K562 (cell line): ENCODE results near the gene KDF1. TPM values are rescaled to one million over a fixed set of nuclear protein-coding genes. Genes with fewer than 3 reads are reported as not detected.
"Not testable (repeated sequence)": the region's sequence is repeated elsewhere in the genome, so short reads cannot be mapped to it uniquely, and the experiment has no call there.

Experiments
- ATAC-seq: fragments of 200-7000 bp; cut with Tn5 transposase; 3 replicates; pipeline ENCODE4 v1.9.1; 2020; ENCODE audit warnings: moderate library complexity
- BruUV-seq: library from RNA; stranded (reverse); fragments of 400-500 nt; replicated peaks from 2 replicates; lab custom pipeline; 2021; lab: Mats Ljungman, UMichigan
- CTCF ChIA-PET: fragments of 300-600 bp; formaldehyde crosslinking; extraction: SDS; loops from one replicate; lab custom pipeline; 2021; ENCODE audit warnings: low intra/inter-chr PET ratio; lab: Yijun Ruan, JAX
- POLR2A ChIA-PET: fragments of 300-600, 350-650 bp; sonication (Branson Sonifier 250); formaldehyde crosslinking; extraction: SDS; loops from one replicate; lab custom pipeline; 2021; ENCODE audit warnings: antibody characterized with exemption, inconsistent platforms; lab: Yijun Ruan, JAX
- DNase-seq, 4 experiments: peaks; one replicate each; pipeline versions ENCODE4 v3.0.0 to v3.0.0-alpha.2; 2011 to 2018; ENCODE audit warnings: low spot score in 3 of 4, mixed read lengths in 3 of 4; ENCODE audit errors: extremely low read depth in 1 of 4
- FAIRE-seq: peaks from 2 replicates; lab custom pipeline; 2011; peaks lifted over from hg19 to GRCh38; lab: Jason Lieb, UNC
- H2AFZ ChIP-seq: 2 replicates; pipeline ENCODE4 v1.6.0; 2011; ENCODE audit warnings: low read depth, low read length, control low read depth, inconsistent platforms
- H3K27ac ChIP-seq: fragments of 200-600 bp; 3 replicates; pipeline ENCODE4 v1.8.0; 2011; ENCODE audit warnings: low read depth, mild to moderate bottlenecking, control low read depth, inconsistent platforms, low read length, moderate library complexity, mixed read lengths; ENCODE audit errors: extremely low read depth
- H3K27me3 ChIP-seq, 2 experiments: fragments of 300-600 bp in 1 of 2; 2 replicates in 1 of 2; 3 replicates in 1 of 2; pipeline versions ENCODE4 v1.6.0 to v1.8.0; 2011; ENCODE audit warnings: inconsistent platforms in 2 of 2, low read length in 2 of 2, mild to moderate bottlenecking in 1 of 2, mixed read lengths in 1 of 2, moderate library complexity in 1 of 2; ENCODE audit not compliant: control insufficient read depth in 2 of 2, insufficient read depth in 2 of 2
- H3K36me3 ChIP-seq: fragments of 300-600 bp; 3 replicates; pipeline ENCODE4 v1.8.0; 2011; ENCODE audit warnings: mild to moderate bottlenecking, low read length, inconsistent platforms; ENCODE audit not compliant: control insufficient read depth, insufficient read depth
- H3K4me1 ChIP-seq, 2 experiments: fragments of 200-600 bp in 1 of 2; replicated peaks in 1 of 2; 2 replicates in 1 of 2; 3 replicates in 1 of 2; pipeline versions ENCODE4 v1.5.1 to v1.8.0; 2011; ENCODE audit warnings: inconsistent platforms in 2 of 2, low read length in 2 of 2, mild to moderate bottlenecking in 1 of 2, mixed read lengths in 1 of 2, moderate library complexity in 1 of 2; ENCODE audit not compliant: control insufficient read depth in 2 of 2, insufficient read depth in 2 of 2
- H3K4me2 ChIP-seq: 2 replicates; pipeline ENCODE4 v1.6.1; 2011; ENCODE audit warnings: low read length, control low read depth, inconsistent platforms, mixed read lengths; ENCODE audit not compliant: insufficient read depth
- H3K4me3 ChIP-seq: fragments of 200-600 bp; sonication (generic), shearing (Covaris generic); 2 replicates; pipeline ENCODE4 v1.5.1; 2016; ENCODE audit warnings: control low read depth, inconsistent platforms
- H3K79me2 ChIP-seq: fragments of 200-600 bp; 3 replicates; pipeline ENCODE4 v1.8.0; 2011; ENCODE audit warnings: low read length, inconsistent platforms; ENCODE audit not compliant: control insufficient read depth, insufficient read depth
- H3K9ac ChIP-seq, 2 experiments: 2 replicates each; pipeline versions ENCODE4 v1.6.0 to v1.6.1; 2011; ENCODE audit warnings: low read depth in 2 of 2, low read length in 2 of 2, control low read depth in 1 of 2, inconsistent platforms in 1 of 2, mild to moderate bottlenecking in 1 of 2, mixed read lengths in 1 of 2; ENCODE audit not compliant: insufficient read depth in 1 of 2
- H3K9me1 ChIP-seq: one replicate; pipeline ENCODE4 v1.6.0; 2011; ENCODE audit warnings: inconsistent platforms, mild to moderate bottlenecking, low read length, moderate library complexity; ENCODE audit not compliant: control insufficient read depth, insufficient read depth
- H3K9me3 ChIP-seq: replicated peaks from 2 replicates; pipeline ENCODE4 v1.5.1; 2011; ENCODE audit warnings: low read depth, low read length, inconsistent platforms; ENCODE audit not compliant: control insufficient read depth, insufficient read depth
- H4K20me1 ChIP-seq: replicated peaks from 2 replicates; pipeline ENCODE4 v1.6.1; 2011; ENCODE audit warnings: low read length, inconsistent platforms, mixed read lengths; ENCODE audit not compliant: control insufficient read depth, insufficient read depth
- E2F5 ChIP-seq: sonication (generic); formaldehyde crosslinking; IDR thresholded peaks from 2 replicates; pipeline ENCODE4 v1.8.0; 2022; ENCODE audit warnings: mild to moderate bottlenecking, missing genetic modification reagents
- PML ChIP-seq: IDR thresholded peaks from 2 replicates; pipeline ENCODE4 v1.6.1; 2012; ENCODE audit warnings: low read length, inconsistent platforms
- TAL1 ChIP-seq: fragments of 450-650 bp; IDR thresholded peaks from 2 replicates; pipeline ENCODE4 v1.6.1; 2016; ENCODE audit warnings: mild to moderate bottlenecking
- ZNF263 ChIP-seq: sonication (generic); formaldehyde crosslinking; IDR thresholded peaks from 2 replicates; pipeline ENCODE4 v1.8.0; 2022; ENCODE audit warnings: mild to moderate bottlenecking, missing genetic modification reagents, borderline replicate concordance
- WGBS: fragments of 100-300 bp; shearing (Covaris generic); methylation state at CpG from one replicate; pipeline ENCODE4 v1.1.6; 2016; ENCODE audit warnings: low coverage, mixed read lengths; ENCODE audit not compliant: insufficient coverage; ENCODE audit errors: missing lambda C conversion rate; 5-methylcytosine and 5-hydroxymethylcytosine counted together
- in situ Hi-C: fragments of 300-500 bp; cut with MboI; formaldehyde crosslinking; loops from 4 replicates; pipeline ENCODE4 v1.15.0; 2018; ENCODE audit warnings: inconsistent platforms, mixed read lengths
- intact Hi-C: fragments of 100-400 bp; cut with micrococcal nuclease; formaldehyde crosslinking; loops from 2 replicates; pipeline ENCODE4 v1.14.2; 2022
- polyA plus RNA-seq, 8 experiments: library from polyadenylated mRNA; depleted of rRNA in 4 of 8; stranded (reverse) in 5 of 8; unstranded in 3 of 8; fragments of >200 nt; fragmentation: Nextera tagmentation in 2 of 8; fragmentation: Illumina TruSeq in 1 of 8; extraction: Ambion mirVana in 2 of 8; extraction: Trizol in 1 of 8; gene quantifications; 2 replicates each; pipeline versions ENCODE4 v1.2.1 to v1.2.3, GENCODE V29; 2011 to 2014; ENCODE audit warnings: inconsistent platforms in 1 of 8, missing spikeins in 1 of 8
- total RNA-seq, 7 experiments: library from RNA; depleted of rRNA in 6 of 7; stranded (reverse); fragments of >200 nt in 6 of 7; fragmentation: Illumina TruSeq in 2 of 7; extraction: Trizol in 2 of 7; gene quantifications; 2 replicates each; pipeline versions ENCODE4 v1.2.1 to v1.2.3, GENCODE V29; 2011 to 2021; ENCODE audit warnings: low replicate concordance in 1 of 7

KDF1 gene
- total and polyA plus RNA-seq, 9 of the 15 experiments (the other 6 are each of a cell fraction or from before 2014, with no cell fraction given): 0.38 to 1.9 (median 0.83) TPM

- H3K4me2 ChIP-seq: no peak overlapping the region
- H3K4me1 ChIP-seq: peaks cover 22 to 28% of the 10 kb centered on the region in 2 experiments; a peak in 4 of 5 replicates
- no peaks in the 10 kb centered on the region for H3K27me3 ChIP-seq
- H3K36me3 ChIP-seq: peaks cover 24% of the 10 kb centered on the region; the same call in 2 of the 3 replicates
- no peak for ATAC-seq
- no peak for TF ChIP-seq ZNF263 (CRISPR knock-in tag)
- DNase-seq: no peak
- ChIA-PET CTCF (no interaction called here), POLR2A (interaction anchor here (0.5 to 1.5 kb wide), 6 partner anchors 8 to 203 kb away, joined by 3 to 6 read pairs (median 4); no protein-coding TSS in a partner anchor)
- H3K9me3 ChIP-seq: no peaks in the 10 kb centered on the region; the same call in 1 of the 2 replicates
- BruUV-seq: no TSS peak
- no peak overlapping the region for H3K27ac ChIP-seq
- in situ Hi-C loops (no loop called here), intact Hi-C loops (no loop called here)
- H2AFZ ChIP-seq: no peak overlapping the region
- FAIRE-seq: no peak
- H4K20me1 ChIP-seq: no peaks in the 10 kb centered on the region
- no peak overlapping the region for H3K4me3 ChIP-seq
- peaks cover 4% of the 10 kb centered on the region for H3K9me1 ChIP-seq
- WGBS: 50% methylated on average over 3 of the region's 3 CpGs
- H3K79me2 ChIP-seq: no peaks in the 10 kb centered on the region
- H3K9ac ChIP-seq: peak overlapping the region in 1 of 2 experiments; percentile 72; a peak in 2 of 4 replicates
These were observed 10.3 kb downstream of the KDF1 start for GRCh38 chr1:26949926-26950319.

GRCh38 chr1:26949266-26949925 is 10.9 kb downstream of the KDF1 start:
- intact Hi-C loops: no loop called here
- FAIRE-seq (no peak), ATAC-seq (no peak), DNase-seq (peak in 1 of 4 experiments; percentile 24)
- peak overlapping the region in 1 of 2 experiments; percentile 78; a peak in 2 of 4 replicates for H3K9ac ChIP-seq
- no peak overlapping the region for H3K4me2 ChIP-seq
- 0 out of 2 replicates have a peak, but pooled peaks have one; percentile 73 for TF ChIP-seq E2F5 (CRISPR knock-in tag)
- no peak for TF ChIP-seq TAL1
- 0 out of 2 replicates have a peak, but pooled peaks have one; percentile 21 for TF ChIP-seq PML
- H3K36me3 ChIP-seq: peaks cover 28% of the 10 kb centered on the region; the same call in 2 of the 3 replicates
- peaks cover 22 to 28% of the 10 kb centered on the region in 2 experiments; a peak in 4 of 5 replicates for H3K4me1 ChIP-seq
- H3K79me2 ChIP-seq: no peaks in the 10 kb centered on the region
- no peak overlapping the region for H2AFZ ChIP-seq
- POLR2A ChIA-PET: interaction anchor here (0.9 to 1.0 kb wide), 2 partner anchors 13 to 39 kb away, joined by 3 read pairs; no protein-coding TSS in a partner anchor
- no peaks in the 10 kb centered on the region for H4K20me1 ChIP-seq
- in situ Hi-C loops: no loop called here
- H3K4me3 ChIP-seq: no peak overlapping the region
- no TSS peak for BruUV-seq
- CTCF ChIA-PET: no interaction called here
- whole genome bisulfite sequencing: 100% methylated on average over 1 of the region's 1 CpG
- 0 out of 3 replicates have a peak overlapping the region, but pooled peaks have one; percentile 2 for H3K27ac ChIP-seq
- peaks cover 4% of the 10 kb centered on the region for H3K9me1 ChIP-seq
- H3K27me3 ChIP-seq: no peaks in the 10 kb centered on the region
- H3K9me3 ChIP-seq: no peaks in the 10 kb centered on the region; the same call in 1 of the 2 replicates

GRCh38 chr1:26948725-26949057 is 11.6 kb downstream of the KDF1 start:
- DNase-seq, H4K20me1 ChIP-seq, FAIRE-seq, H3K4me2 ChIP-seq, H3K27me3 ChIP-seq, H2AFZ ChIP-seq, H3K4me3 ChIP-seq, CTCF ChIA-PET, BruUV-seq, ATAC-seq, H3K79me2 ChIP-seq, in situ Hi-C loops, H3K9me3 ChIP-seq, intact Hi-C loops, H3K9me1 ChIP-seq, POLR2A ChIA-PET, H3K27ac ChIP-seq: not testable (repeated sequence)
- peak overlapping the region in 1 of 2 experiments; percentile 27; a peak in 1 of 4 replicates for H3K9ac ChIP-seq
- WGBS: 73% methylated on average over 16 of the region's 16 CpGs
- peaks cover 22 to 30% of the 10 kb centered on the region in 2 experiments; a peak in 4 of 5 replicates for H3K4me1 ChIP-seq
- H3K36me3 ChIP-seq: peaks cover 35% of the 10 kb centered on the region; the same call in 2 of the 3 replicates
